HCT116 (cell line): ENCODE data around the gene UBE3B. TPM values are rescaled to one million over a fixed set of nuclear protein-coding genes. Genes with fewer than 3 reads are reported as not detected.

Experiments
- ATAC-seq: fragments of 200-7000 bp; cut with Tn5 transposase; 2 replicates; pipeline ENCODE4 v1.9.1; 2020; ENCODE audit warnings: mild to moderate bottlenecking, moderate library complexity
- BruUV-seq: library from RNA; stranded (reverse); fragments of 400-500 nt; replicated peaks from 2 replicates; lab custom pipeline; 2021; lab: Mats Ljungman, UMichigan
- CTCF ChIA-PET: fragments of 300-600 bp; sonication (Branson Sonifier 250); formaldehyde crosslinking; loops from one replicate; lab custom pipeline; 2021; ENCODE audit warnings: antibody characterized with exemption; lab: Charles Lee
- POLR2A ChIA-PET: fragments of 300-600, 350-600 bp; sonication (Branson Sonifier 250); formaldehyde crosslinking; loops from one replicate; lab custom pipeline; 2021; ENCODE audit warnings: antibody characterized with exemption; lab: Charles Lee
- RAD21 ChIA-PET, 2 experiments: fragments of 300-600 bp; sonication (Branson Sonifier 250); formaldehyde crosslinking; loops; one replicate each; lab custom pipeline; 2023; ENCODE audit warnings: low total read pairs in 2 of 2; ENCODE audit not compliant: uncharacterized antibody in 2 of 2, unreplicated experiment in 2 of 2, low non-redundant PET in 1 of 2; lab: Charles Lee
- DNase-seq: peaks from one replicate; pipeline ENCODE4 v3.0.0-alpha.2; 2010; ENCODE audit warnings: low read depth, low spot score
- H2AFZ ChIP-seq: fragments of 200-600 bp; shearing (Covaris generic), sonication (generic); 2 replicates; pipeline ENCODE4 v1.6.1; 2017; ENCODE audit warnings: low read depth, mixed run types, mixed read lengths, antibody characterized with exemption, low read length; ENCODE audit not compliant: poor library complexity, severe bottlenecking
- H3K27ac ChIP-seq: 2 replicates; pipeline ENCODE4 v1.5.1; 2012; ENCODE audit warnings: low read depth, low read length
- H3K27me3 ChIP-seq: fragments of 200-600 bp; sonication (generic); 2 replicates; pipeline ENCODE4 v1.6.1; 2016; ENCODE audit warnings: mixed run types, low read length, mixed read lengths; ENCODE audit not compliant: insufficient read depth
- H3K36me3 ChIP-seq, 2 experiments: fragments of 200-500 bp in 1 of 2; fragments of 200-600 bp in 1 of 2; sonication (Bioruptor generic) in 1 of 2; sonication (generic) in 1 of 2; 2 replicates each; pipeline versions ENCODE4 v1.5.1 to v1.6.1; 2014 to 2016; ENCODE audit warnings: low read length in 2 of 2, inconsistent platforms in 1 of 2, mixed read lengths in 1 of 2, mixed run types in 1 of 2; ENCODE audit not compliant: insufficient read depth in 2 of 2, control insufficient read depth in 1 of 2
- H3K4me1 ChIP-seq, 2 experiments: fragments of 200-600 bp in 1 of 2; sonication (generic) in 1 of 2; 2 replicates each; pipeline versions ENCODE4 v1.5.1 to v1.6.1; 2012 to 2017; ENCODE audit warnings: low read length in 2 of 2, inconsistent platforms in 1 of 2, mild to moderate bottlenecking in 1 of 2, mixed read lengths in 1 of 2, mixed run types in 1 of 2, moderate library complexity in 1 of 2; ENCODE audit not compliant: insufficient read depth in 2 of 2, control insufficient read depth in 1 of 2
- H3K4me2 ChIP-seq: fragments of 200-600 bp; sonication (generic); 2 replicates; pipeline ENCODE4 v1.6.1; 2017; ENCODE audit warnings: mixed run types, low read length, mixed read lengths
- H3K4me3 ChIP-seq, 2 experiments: fragments of 200-600 bp in 1 of 2; sonication (generic) in 1 of 2; replicated peaks in 1 of 2; 2 replicates each; pipeline ENCODE4 v1.5.1; 2011 to 2016; ENCODE audit warnings: low read length in 2 of 2, control low read depth in 1 of 2, low read depth in 1 of 2, mild to moderate bottlenecking in 1 of 2, mixed read lengths in 1 of 2, mixed run types in 1 of 2
- H3K79me2 ChIP-seq: fragments of 200-600 bp; sonication (generic); 2 replicates; pipeline ENCODE4 v1.6.1; 2017; ENCODE audit warnings: mild to moderate bottlenecking, mixed run types, low read length, moderate library complexity, mixed read lengths; ENCODE audit not compliant: insufficient read depth
- H3K9ac ChIP-seq: fragments of 200-600 bp; sonication (generic); 2 replicates; pipeline ENCODE4 v1.6.1; 2016; ENCODE audit warnings: low read length, mixed read lengths
- H3K9me2 ChIP-seq: fragments of 200-600 bp; sonication (generic), shearing (Covaris generic); 2 replicates; pipeline ENCODE4 v1.6.1; 2017; ENCODE audit warnings: mixed run types, mild to moderate bottlenecking, moderate library complexity; ENCODE audit not compliant: insufficient read depth
- H3K9me3 ChIP-seq, 2 experiments: fragments of 200-500 bp in 1 of 2; fragments of 200-600 bp in 1 of 2; sonication (Bioruptor generic) in 1 of 2; sonication (generic) in 1 of 2; 2 replicates each; pipeline ENCODE4 v1.6.1; 2014 to 2017; ENCODE audit warnings: low read length in 2 of 2, mixed read lengths in 2 of 2, inconsistent platforms in 1 of 2, low read depth in 1 of 2, mild to moderate bottlenecking in 1 of 2, mixed run types in 1 of 2, moderate library complexity in 1 of 2; ENCODE audit not compliant: control insufficient read depth in 1 of 2, insufficient read depth in 1 of 2
- H4K20me1 ChIP-seq: fragments of 200-600 bp; sonication (generic), shearing (Covaris generic); 2 replicates; pipeline ENCODE4 v1.6.1; 2017; ENCODE audit warnings: mixed run types, mild to moderate bottlenecking, moderate library complexity; ENCODE audit not compliant: insufficient read depth
- EZH2 ChIP-seq: fragments of 200-600 bp; sonication (generic); IDR thresholded peaks from 2 replicates; pipeline ENCODE4 v1.6.1; 2017; ENCODE audit warnings: antibody characterized with exemption, mixed run types
- FOSL1 ChIP-seq: IDR thresholded peaks from 2 replicates; pipeline ENCODE4 v1.6.1; 2012; ENCODE audit warnings: low read depth
- SRF ChIP-seq: IDR thresholded peaks from 2 replicates; pipeline ENCODE4 v1.6.1; 2012; ENCODE audit warnings: low read depth
- ZFX ChIP-seq: fragments of 450-650 bp; IDR thresholded peaks from 2 replicates; pipeline ENCODE4 v1.6.1; 2017
- intact Hi-C: fragments of 100-400 bp; cut with micrococcal nuclease; formaldehyde crosslinking; loops from 2 replicates; pipeline ENCODE4 v1.10.0; 2022
- total RNA-seq: library from RNA; stranded (reverse); gene quantifications from one replicate; pipeline ENCODE4 v1.2.1, GENCODE V29; 2021; ENCODE audit not compliant: unreplicated experiment
- TF ChIP-seq, protein P1 (sequence below): IDR thresholded peaks from 2 replicates; pipeline ENCODE4 v1.6.1; 2012; ENCODE audit warnings: low read depth
- TF ChIP-seq, protein P2 (sequence below): IDR thresholded peaks from 2 replicates; pipeline ENCODE4 v1.6.1; 2012

The UBE3B gene
- total RNA-seq, 1 experiment from 2014 or later: 28.9 TPM

DNA sequence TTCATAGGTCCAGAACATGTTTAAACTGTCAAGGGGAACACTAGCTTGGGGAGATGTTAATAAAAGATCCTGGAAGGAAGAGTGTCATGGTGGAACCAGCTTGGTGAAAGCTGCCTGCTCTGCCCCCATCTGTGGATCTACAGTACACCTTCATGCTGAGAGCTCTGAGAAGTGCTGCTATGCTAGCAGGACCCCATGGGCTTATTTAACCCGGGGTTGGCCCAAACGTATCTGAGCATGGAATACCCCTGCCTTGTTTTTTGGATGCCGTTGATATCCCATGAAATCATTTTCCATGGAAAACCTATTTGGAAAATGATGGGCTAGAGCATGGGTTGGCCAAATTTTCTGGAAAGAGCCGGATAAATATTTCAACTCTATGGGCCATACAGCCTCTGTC is 14.2 kb downstream of the UBE3B start:
- intact Hi-C loops: no loop called here
- TF ChIP-seq FOSL1 (no peak), SRF (no peak), EZH2 (no peak)
- TF ChIP-seq, protein P1, sequence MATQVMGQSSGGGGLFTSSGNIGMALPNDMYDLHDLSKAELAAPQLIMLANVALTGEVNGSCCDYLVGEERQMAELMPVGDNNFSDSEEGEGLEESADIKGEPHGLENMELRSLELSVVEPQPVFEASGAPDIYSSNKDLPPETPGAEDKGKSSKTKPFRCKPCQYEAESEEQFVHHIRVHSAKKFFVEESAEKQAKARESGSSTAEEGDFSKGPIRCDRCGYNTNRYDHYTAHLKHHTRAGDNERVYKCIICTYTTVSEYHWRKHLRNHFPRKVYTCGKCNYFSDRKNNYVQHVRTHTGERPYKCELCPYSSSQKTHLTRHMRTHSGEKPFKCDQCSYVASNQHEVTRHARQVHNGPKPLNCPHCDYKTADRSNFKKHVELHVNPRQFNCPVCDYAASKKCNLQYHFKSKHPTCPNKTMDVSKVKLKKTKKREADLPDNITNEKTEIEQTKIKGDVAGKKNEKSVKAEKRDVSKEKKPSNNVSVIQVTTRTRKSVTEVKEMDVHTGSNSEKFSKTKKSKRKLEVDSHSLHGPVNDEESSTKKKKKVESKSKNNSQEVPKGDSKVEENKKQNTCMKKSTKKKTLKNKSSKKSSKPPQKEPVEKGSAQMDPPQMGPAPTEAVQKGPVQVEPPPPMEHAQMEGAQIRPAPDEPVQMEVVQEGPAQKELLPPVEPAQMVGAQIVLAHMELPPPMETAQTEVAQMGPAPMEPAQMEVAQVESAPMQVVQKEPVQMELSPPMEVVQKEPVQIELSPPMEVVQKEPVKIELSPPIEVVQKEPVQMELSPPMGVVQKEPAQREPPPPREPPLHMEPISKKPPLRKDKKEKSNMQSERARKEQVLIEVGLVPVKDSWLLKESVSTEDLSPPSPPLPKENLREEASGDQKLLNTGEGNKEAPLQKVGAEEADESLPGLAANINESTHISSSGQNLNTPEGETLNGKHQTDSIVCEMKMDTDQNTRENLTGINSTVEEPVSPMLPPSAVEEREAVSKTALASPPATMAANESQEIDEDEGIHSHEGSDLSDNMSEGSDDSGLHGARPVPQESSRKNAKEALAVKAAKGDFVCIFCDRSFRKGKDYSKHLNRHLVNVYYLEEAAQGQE: no peak

DNA sequence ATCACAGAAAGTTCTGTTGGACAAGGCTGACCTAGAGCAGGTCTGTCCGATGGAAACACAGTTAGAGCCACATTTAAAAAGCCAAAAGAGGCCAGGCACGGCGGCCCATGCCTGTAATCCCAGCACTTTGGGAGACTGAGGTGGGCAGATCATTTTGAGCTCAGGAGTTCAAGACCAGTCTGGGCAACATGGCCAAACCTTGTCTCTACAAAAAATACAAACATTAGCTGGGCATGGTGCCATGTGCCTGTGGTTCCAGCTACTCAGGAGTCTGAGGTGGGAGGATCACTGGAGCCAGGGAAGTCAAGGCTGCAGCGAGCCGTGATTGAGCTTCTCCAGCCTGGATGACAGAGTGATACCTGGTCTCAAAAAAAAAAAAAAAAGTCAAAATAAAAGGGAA is 14.9 kb downstream of the UBE3B start:
- Histone ChIP-seq H3K27me3 (no peaks in the 10 kb centered on the region), H4K20me1 (no peaks in the 10 kb centered on the region), H3K36me3 (peaks cover 14 to 30% of the 10 kb centered on the region in 2 experiments), H3K9me2 (no peaks in the 10 kb centered on the region), H3K4me2 (no peak overlapping the region), H3K27ac (no peak overlapping the region), H3K4me3 (no peak overlapping the region), H3K9me3 (no peaks in the 10 kb centered on the region), H3K79me2 (no peaks in the 10 kb centered on the region), H2AFZ (no peak overlapping the region), H3K9ac (no peak overlapping the region), H3K4me1 (no peaks in the 10 kb centered on the region)
- TF ChIP-seq ZFX: no peak
- TF ChIP-seq, protein P2, sequence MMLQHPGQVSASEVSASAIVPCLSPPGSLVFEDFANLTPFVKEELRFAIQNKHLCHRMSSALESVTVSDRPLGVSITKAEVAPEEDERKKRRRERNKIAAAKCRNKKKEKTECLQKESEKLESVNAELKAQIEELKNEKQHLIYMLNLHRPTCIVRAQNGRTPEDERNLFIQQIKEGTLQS: no peak
- DNase-seq (no peak), ATAC-seq (no peak)
- RAD21 ChIA-PET: no interaction called here
- POLR2A ChIA-PET: no interaction called here
- intact Hi-C loops: no loop called here
- CTCF ChIA-PET: no interaction called here
- no TSS peak for BruUV-seq

More for the DNA sequence above, 14.2 kb downstream of the UBE3B start:
- Histone ChIP-seq H3K36me3 (peaks cover 20 to 36% of the 10 kb centered on the region in 2 experiments), H3K9ac (no peak overlapping the region), H4K20me1 (no peaks in the 10 kb centered on the region), H3K9me2 (no peaks in the 10 kb centered on the region), H3K27ac (no peak overlapping the region), H3K9me3 (no peaks in the 10 kb centered on the region), H3K4me1 (no peaks in the 10 kb centered on the region), H3K4me3 (no peak overlapping the region), H3K79me2 (no peaks in the 10 kb centered on the region), H3K27me3 (no peaks in the 10 kb centered on the region), H2AFZ (no peak overlapping the region), H3K4me2 (no peak overlapping the region)
- ChIA-PET CTCF (no interaction called here), POLR2A (no interaction called here), RAD21 (no interaction called here)
- no peak for DNase-seq
- BruUV-seq: no TSS peak
- ATAC-seq: no peak
